ENCODE measurements around the gene FAM187B. TPM values are rescaled to one million over a fixed set of nuclear protein-coding genes. Genes with fewer than 3 reads are reported as not detected.
A peak's percentile ranks its signal among the peaks of the same experiment; 100 is the strongest.

Gene FAM187B
- total RNA-seq, 2 donors from 2014 or later, result not detected

DNA sequence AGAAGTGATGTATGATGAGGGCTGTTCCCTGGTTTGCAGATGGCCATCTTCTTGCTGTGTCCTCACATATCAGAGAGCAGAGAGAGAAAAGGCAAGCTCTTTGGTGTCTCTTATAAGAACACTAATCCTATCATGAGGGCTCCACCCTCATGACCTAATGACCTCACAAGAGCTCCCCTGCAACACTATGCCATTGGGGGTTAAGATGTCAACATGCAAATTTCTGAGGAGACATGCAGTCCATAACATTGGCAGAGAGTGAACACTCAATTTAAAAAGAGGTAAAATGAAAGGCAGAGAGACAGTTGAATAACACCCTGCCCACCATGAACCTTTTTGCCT, 10.9 kb downstream of the FAM187B start:
- ATAC-seq (no peak), DNase-seq (no peak)
- no peak for TF ChIP-seq POLR2A (IDR thresholded peaks at IDR 0.05)
- TF ChIP-seq, protein P1, sequence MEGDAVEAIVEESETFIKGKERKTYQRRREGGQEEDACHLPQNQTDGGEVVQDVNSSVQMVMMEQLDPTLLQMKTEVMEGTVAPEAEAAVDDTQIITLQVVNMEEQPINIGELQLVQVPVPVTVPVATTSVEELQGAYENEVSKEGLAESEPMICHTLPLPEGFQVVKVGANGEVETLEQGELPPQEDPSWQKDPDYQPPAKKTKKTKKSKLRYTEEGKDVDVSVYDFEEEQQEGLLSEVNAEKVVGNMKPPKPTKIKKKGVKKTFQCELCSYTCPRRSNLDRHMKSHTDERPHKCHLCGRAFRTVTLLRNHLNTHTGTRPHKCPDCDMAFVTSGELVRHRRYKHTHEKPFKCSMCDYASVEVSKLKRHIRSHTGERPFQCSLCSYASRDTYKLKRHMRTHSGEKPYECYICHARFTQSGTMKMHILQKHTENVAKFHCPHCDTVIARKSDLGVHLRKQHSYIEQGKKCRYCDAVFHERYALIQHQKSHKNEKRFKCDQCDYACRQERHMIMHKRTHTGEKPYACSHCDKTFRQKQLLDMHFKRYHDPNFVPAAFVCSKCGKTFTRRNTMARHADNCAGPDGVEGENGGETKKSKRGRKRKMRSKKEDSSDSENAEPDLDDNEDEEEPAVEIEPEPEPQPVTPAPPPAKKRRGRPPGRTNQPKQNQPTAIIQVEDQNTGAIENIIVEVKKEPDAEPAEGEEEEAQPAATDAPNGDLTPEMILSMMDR (IDR thresholded peaks at IDR 0.05), result no peak
- H3K36me3 ChIP-seq (replicated peaks in 1 of 2; ENCODE audit: insufficient read depth in 1 of 2, low read depth in 2 of 2), result no peaks in the 10 kb centered on the region
- H3K9me3 ChIP-seq, result no peaks in the 10 kb centered on the region
- H3K27ac ChIP-seq, result peak overlapping the region in 1 of 4 donors; percentile 50
- no peaks in the 10 kb centered on the region for H3K27me3 ChIP-seq
- H3K4me1 ChIP-seq, result peaks cover 27% of the 10 kb centered on the region
- intact Hi-C loops (cut with DNase I), result no loop called here
- H3K4me3 ChIP-seq, result no peak overlapping the region

DNA sequence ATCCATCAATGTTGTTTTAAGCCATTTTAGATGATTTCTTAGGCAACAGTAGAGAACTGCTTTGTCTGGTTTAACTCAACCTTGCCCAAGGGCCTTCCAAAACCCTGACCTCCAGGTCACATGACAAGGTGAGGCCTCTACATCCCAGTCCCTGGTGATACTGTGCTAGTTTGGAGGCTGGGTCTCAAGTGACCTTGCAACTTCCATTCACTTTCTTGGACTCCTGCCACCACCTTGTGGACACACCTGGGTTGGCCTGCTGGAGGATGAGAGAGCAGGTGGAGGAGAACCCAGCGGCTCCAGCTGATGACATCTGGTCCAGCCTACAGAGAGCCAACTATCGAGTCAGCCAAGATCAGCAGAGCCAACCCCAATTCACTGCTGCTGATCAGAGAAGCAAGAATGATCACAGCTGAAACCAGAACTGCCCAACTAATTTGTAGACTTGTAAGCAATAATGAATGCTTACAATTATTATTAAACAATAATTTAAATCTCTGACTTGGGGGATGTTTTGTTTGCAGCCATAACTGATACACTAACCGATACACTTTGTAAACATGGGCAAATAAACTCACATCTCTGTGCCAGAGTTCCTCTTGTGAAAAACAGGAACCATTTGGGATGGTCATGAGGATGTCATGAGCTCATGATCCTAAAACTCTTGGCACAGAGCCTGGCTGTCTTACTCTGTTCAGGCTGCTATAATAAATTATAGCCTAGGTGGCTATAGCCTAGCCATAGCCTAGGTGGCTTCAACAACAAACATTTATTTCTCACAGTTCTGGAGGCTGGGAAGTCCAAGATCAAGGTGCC, 11.5 kb downstream of the FAM187B start:
- Histone ChIP-seq H3K27me3 (no peaks in the 10 kb centered on the region), H3K36me3 (replicated peaks in 1 of 2; ENCODE audit: insufficient read depth in 1 of 2, low read depth in 2 of 2) (no peaks in the 10 kb centered on the region), H3K27ac (peak overlapping the region in 1 of 4 donors; percentile 50), H3K4me3 (no peak overlapping the region), H3K9me3 (no peaks in the 10 kb centered on the region), H3K4me1 (peaks cover 27% of the 10 kb centered on the region)
- DNase-seq (peak; percentile 22 to 73 (median 42)), ATAC-seq (no peak)
- no peak for TF ChIP-seq POLR2A (IDR thresholded peaks at IDR 0.05)
- TF ChIP-seq, protein P1 (IDR thresholded peaks at IDR 0.05), result no peak
- intact Hi-C loops (cut with DNase I), result no loop called here
- WGBS, 2 donors, result 39 to 46% methylated on average over 3 of the region's 3 CpGs

DNA sequence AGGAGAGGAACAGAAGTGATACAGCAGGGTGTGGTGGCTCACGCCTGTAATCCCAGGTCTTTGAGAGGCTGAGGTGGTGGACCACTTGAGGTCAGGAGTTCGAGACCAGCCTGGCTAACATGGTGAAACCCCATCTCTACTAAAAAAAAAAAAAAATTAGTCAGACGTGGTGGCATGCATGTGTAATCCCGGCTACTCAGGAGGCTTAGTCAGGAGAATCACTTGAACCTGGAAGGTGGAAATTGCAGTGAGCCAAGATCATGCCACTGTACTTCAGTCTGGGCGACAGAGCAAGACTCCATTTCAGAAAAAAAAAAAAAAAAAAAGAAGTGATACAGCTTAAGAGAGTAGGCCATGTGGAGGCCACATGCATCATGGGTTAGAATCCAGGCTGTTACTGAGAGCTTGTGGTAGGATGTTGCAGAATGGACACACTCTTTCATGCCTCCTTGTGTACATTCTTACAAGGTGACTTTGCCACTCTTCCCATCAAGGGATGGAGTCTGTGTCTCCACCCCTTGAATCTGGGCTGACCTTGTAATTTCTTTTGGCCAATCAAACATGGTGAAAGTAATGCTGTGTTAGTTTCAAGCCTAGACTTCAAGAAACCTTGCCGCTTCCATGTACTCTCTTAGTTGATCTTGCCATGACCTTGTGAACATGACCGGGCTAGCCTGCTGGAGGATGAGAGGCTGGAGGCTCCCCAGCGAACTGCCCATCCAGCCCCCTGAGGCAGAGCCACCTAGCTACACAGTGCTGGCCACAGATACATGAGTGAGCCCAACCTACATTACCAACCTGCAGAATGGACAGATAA, 12.3 kb downstream of the FAM187B start:
- intact Hi-C loops (cut with DNase I), result no loop called here
- TF ChIP-seq POLR2A (IDR thresholded peaks at IDR 0.05), result no peak
- TF ChIP-seq, protein P1 (IDR thresholded peaks at IDR 0.05), result no peak
- 76 to 92% methylated on average over 7 to 8 of the region's 8 CpGs for WGBS, 2 donors
- DNase-seq, result no peak
- no peak overlapping the region for H3K27ac ChIP-seq
- no peaks in the 10 kb centered on the region for H3K36me3 ChIP-seq (replicated peaks in 1 of 2; ENCODE audit: insufficient read depth in 1 of 2, low read depth in 2 of 2)
- H3K9me3 ChIP-seq, result no peaks in the 10 kb centered on the region
- ATAC-seq, result no peak
- H3K4me1 ChIP-seq, result peaks cover 27% of the 10 kb centered on the region
- no peak overlapping the region for H3K4me3 ChIP-seq
- H3K27me3 ChIP-seq, result no peaks in the 10 kb centered on the region

DNA sequence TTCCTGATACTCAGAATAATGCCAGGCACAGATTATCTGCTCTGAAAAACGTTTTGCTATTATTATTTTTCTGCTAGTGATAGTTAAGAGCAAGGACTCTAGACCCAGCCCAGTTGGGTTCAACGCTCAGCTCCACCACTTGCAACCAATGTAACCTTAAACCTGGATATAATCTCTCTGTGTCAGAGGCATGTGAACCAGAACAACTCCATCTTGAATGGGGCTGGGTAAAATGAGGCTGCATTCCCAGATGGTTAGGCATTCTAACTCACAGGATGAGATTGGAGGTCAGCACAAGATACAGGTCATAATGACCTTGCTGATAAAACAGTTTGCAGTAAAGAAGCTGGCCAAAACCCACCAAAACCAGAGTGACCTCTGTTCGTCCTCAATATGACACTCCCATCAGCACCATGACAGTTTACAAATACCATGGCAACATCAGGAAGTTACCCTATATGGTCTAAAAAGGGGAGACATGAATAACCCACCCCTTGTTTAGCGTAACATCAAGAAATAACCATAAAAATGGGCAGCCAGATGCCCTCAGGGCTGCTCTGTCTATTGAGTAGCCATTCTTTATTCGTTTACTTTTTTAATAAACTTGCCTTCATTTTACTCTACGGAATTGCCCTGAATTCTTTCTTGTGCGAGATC, 13.6 kb downstream of the FAM187B start:
- H3K4me3 ChIP-seq, result no peak overlapping the region
- intact Hi-C loops (cut with DNase I), result no loop called here
- ATAC-seq (no peak), DNase-seq (no peak)
- peaks cover 19% of the 10 kb centered on the region for H3K4me1 ChIP-seq
- H3K9me3 ChIP-seq, result no peaks in the 10 kb centered on the region
- H3K36me3 ChIP-seq (replicated peaks in 1 of 2; ENCODE audit: insufficient read depth in 1 of 2, low read depth in 2 of 2), result no peaks in the 10 kb centered on the region
- no peaks in the 10 kb centered on the region for H3K27me3 ChIP-seq
- WGBS, 2 donors, result 74 to 82% methylated on average over 7 of the region's 7 CpGs
- no peak overlapping the region for H3K27ac ChIP-seq
- no peak for TF ChIP-seq POLR2A (IDR thresholded peaks at IDR 0.05)
- TF ChIP-seq, protein P1 (IDR thresholded peaks at IDR 0.05), result no peak
